Erythroblast (primary cell): ENCODE data around the gene DCDC2C.

Experiments used
- GATA1 ChIP-seq: IDR thresholded peaks from 2 replicates; pipeline ENCODE4 v1.6.1; 2011; ENCODE audit warnings: low read depth, mild to moderate bottlenecking, control low read depth, low read length, moderate library complexity
- POLR2A ChIP-seq: IDR thresholded peaks from 2 replicates; pipeline ENCODE4 v1.6.1; 2011; ENCODE audit warnings: mild to moderate bottlenecking, low read length

GRCh38 chr2:3814706-3815245 lies 111.4 kb downstream of the DCDC2C start:
- TF ChIP-seq POLR2A (no peak), GATA1 (no peak)
